ENCODE results near the gene KIF26B.

GRCh38 chr1:245671349-245671748, 516.6 kb downstream of the KIF26B start:
- TF ChIP-seq SRF (IDR thresholded peaks at IDR 0.05; ENCODE audit: low read depth in 2 of 2, low read length in 2 of 2) (no peak), TAF1 (IDR thresholded peaks at IDR 0.05; ENCODE audit: borderline replicate concordance, low read depth, low read length) (no peak)
